Measurements from ENCODE around the gene KRT79. TPM values are rescaled to one million over a fixed set of nuclear protein-coding genes. Genes with fewer than 3 reads are reported as not detected.

The KRT79 gene
- total and polyA plus RNA-seq, 2 of the 8 experiments (the other 6 are each of a cell fraction or from before 2014, with no cell fraction given) = not detected

DNA sequence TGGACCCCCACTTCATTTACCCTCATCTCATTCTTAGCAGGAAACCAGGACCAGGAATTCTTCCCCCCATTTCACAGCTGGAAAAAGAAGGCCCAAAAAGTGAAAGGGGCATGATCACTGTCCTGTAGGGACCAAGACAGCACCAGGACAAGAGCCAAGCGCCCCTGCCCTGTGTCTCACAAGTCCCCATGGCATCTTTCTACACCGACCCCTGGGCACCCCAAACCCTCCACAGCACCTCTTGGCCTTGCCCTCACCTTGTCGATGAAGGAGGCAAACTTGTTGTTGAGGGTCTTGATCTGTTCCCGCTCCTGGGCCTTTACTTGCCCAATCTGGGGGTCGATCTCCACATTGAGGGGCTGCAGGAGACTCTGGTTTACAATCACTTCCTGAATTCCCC lies 57.7 kb downstream of the KRT79 start:
- H3K14ac ChIP-seq (ENCODE audit: insufficient read length) = no peak overlapping the region
- no peak overlapping the region for H3K4me2 ChIP-seq (ENCODE audit: insufficient read depth in 1 of 2, low read depth in 2 of 2, low read length in 2 of 2)
- no peaks in the 10 kb centered on the region for H4K20me1 ChIP-seq (replicated peaks in 1 of 2; ENCODE audit: control insufficient read depth in 1 of 2, insufficient read depth in 2 of 2, low read length in 2 of 2)
- WGBS, 2 experiments (ENCODE audit: extremely low coverage in 1 of 2, insufficient coverage in 1 of 2, insufficient read length in 1 of 2, insufficient replicate concordance in 2 of 2, low coverage in 1 of 2, low lambda C conversion rate in 2 of 2, missing lambda C conversion rate in 1 of 2) = 75% methylated on average over 5 of the region's 5 CpGs; no CpG with 5 or more reads in 1 of the 2 experiments
- no peak overlapping the region for H2BK12ac ChIP-seq (ENCODE audit: low read depth, low read length)
- H2BK20ac ChIP-seq (ENCODE audit: low read length) = no peak overlapping the region
- DNase-seq (ENCODE audit: low read depth in 1 of 2, low spot score in 2 of 2) (no peak), FAIRE-seq (no peak)
- no peak overlapping the region for H4K5ac ChIP-seq (ENCODE audit: insufficient read length, low read depth, low read length)
- ChIA-PET CTCF (ENCODE audit: partially characterized antibody) (interaction anchor here (0.9 to 3.0 kb wide), 11 partner anchors 10 to 194 kb away, joined by 3 to 14 read pairs (median 4); no protein-coding TSS in a partner anchor), POLR2A (ENCODE audit: partially characterized antibody) (no interaction called here)
- H3K9me3 ChIP-seq (ENCODE audit: insufficient read depth in 2 of 2, low read depth in 1 of 2, low read length in 1 of 2) = no peaks in the 10 kb centered on the region
- H2BK5ac ChIP-seq (ENCODE audit: low read depth, low read length) = no peak overlapping the region
- no peak for TF ChIP-seq CBX8 (IDR thresholded peaks at IDR 0.05; ENCODE audit: borderline replicate concordance, low read depth, low read length)
- TF ChIP-seq CREB1 (IDR thresholded peaks at IDR 0.05) = no peak
- no peak for TF ChIP-seq TAF1 (IDR thresholded peaks at IDR 0.05; ENCODE audit: low read depth, low read length)
- 0 out of 7 replicates have a peak, but pooled peaks cover 0 to 2% (median 0%) of the 10 kb centered on the region in 4 experiments for H3K27me3 ChIP-seq (replicated peaks in 1 of 4; ENCODE audit: control insufficient read depth in 3 of 4, extremely low read depth in 1 of 4, insufficient read depth in 3 of 4, low read length in 3 of 4)
- H2AFZ ChIP-seq (ENCODE audit: low read length) = no peak overlapping the region
- no peak overlapping the region for H3K9ac ChIP-seq (replicated peaks in 1 of 4; ENCODE audit: extremely low read depth in 1 of 4, low read depth in 3 of 4, low read length in 3 of 4)
- H4K91ac ChIP-seq (replicated peaks; ENCODE audit: insufficient read length, low read length) = no peak overlapping the region
- H2BK120ac ChIP-seq (replicated peaks; ENCODE audit: low read depth, low read length) = no peak overlapping the region
- no peak overlapping the region for H3K18ac ChIP-seq (ENCODE audit: extremely low read depth, low read length)
- H3K56ac ChIP-seq (replicated peaks; ENCODE audit: insufficient read length, low read depth, low read length) = no peak overlapping the region
- H3K79me1 ChIP-seq (ENCODE audit: low read depth, low read length) = no peaks in the 10 kb centered on the region
- H3K4me3 ChIP-seq (ENCODE audit: extremely low read depth in 1 of 4, insufficient read depth in 2 of 4, low read depth in 3 of 4, low read length in 4 of 4) = no peak overlapping the region
- H3K36me3 ChIP-seq (ENCODE audit: control insufficient read depth in 2 of 4, insufficient read depth in 4 of 4, low read length in 3 of 4) = no peaks in the 10 kb centered on the region
- H3K23me2 ChIP-seq (ENCODE audit: low read depth, low read length) = no peaks in the 10 kb centered on the region
- H3K27ac ChIP-seq (ENCODE audit: low read depth, low read length) = no peak overlapping the region
- no peak overlapping the region for H2AK5ac ChIP-seq (ENCODE audit: low read depth, low read length)
- no peak overlapping the region for H4K8ac ChIP-seq (ENCODE audit: extremely low read depth, insufficient read depth, low read length)
- H3K79me2 ChIP-seq (ENCODE audit: control insufficient read depth in 1 of 2, insufficient read depth in 2 of 2, low read length in 2 of 2) = no peaks in the 10 kb centered on the region
- no peak overlapping the region for H3K4ac ChIP-seq (replicated peaks; ENCODE audit: insufficient read length, low read depth, low read length)
- no peak overlapping the region for H2BK15ac ChIP-seq (ENCODE audit: low read length)
- no peak overlapping the region for H3K23ac ChIP-seq (ENCODE audit: insufficient read length)
- H3K4me1 ChIP-seq (replicated peaks in 1 of 4; ENCODE audit: control insufficient read depth in 3 of 4, insufficient read depth in 4 of 4, low read length in 3 of 4) = no peaks in the 10 kb centered on the region

Data from H1 (cell line).